HL-60 (cell line): Measurements from ENCODE around the gene PFDN4.

ENCODE experiments used
- DNase-seq, 2 experiments: peaks; one replicate each; pipeline ENCODE4 v3.0.0-alpha.2; 2010 to 2020; ENCODE audit warnings: low read depth in 1 of 2, low spot score in 1 of 2
- H3K27ac ChIP-seq: fragments of 250-450 bp; sonication (Bioruptor Pico); replicated peaks from 2 replicates; pipeline ENCODE4 v1.5.1; 2020; ENCODE audit warnings: mild to moderate bottlenecking, moderate library complexity
- H3K27me3 ChIP-seq: fragments of 250-450 bp; sonication (Bioruptor Pico); 2 replicates; pipeline ENCODE4 v1.5.1; 2021; ENCODE audit warnings: mild to moderate bottlenecking, moderate library complexity; ENCODE audit not compliant: insufficient read depth, poor library complexity, severe bottlenecking
- H3K4me3 ChIP-seq: replicated peaks from 2 replicates; pipeline ENCODE4 v1.5.1; 2011; ENCODE audit warnings: mild to moderate bottlenecking, control low read depth, low read length; ENCODE audit not compliant: insufficient read depth
- GABPA ChIP-seq: IDR thresholded peaks from 2 replicates; pipeline ENCODE4 v1.6.1; 2012; ENCODE audit warnings: low read depth
- POLR2AphosphoS5 ChIP-seq: IDR thresholded peaks from 2 replicates; pipeline ENCODE4 v1.6.1; 2012; ENCODE audit warnings: low read depth
- SPI1 ChIP-seq: IDR thresholded peaks from 2 replicates; pipeline ENCODE4 v1.6.1; 2012; ENCODE audit warnings: low read depth, mild to moderate bottlenecking, borderline replicate concordance
- TF ChIP-seq, protein P1 (sequence below): IDR thresholded peaks from 2 replicates; pipeline ENCODE4 v1.6.1; 2012; ENCODE audit warnings: low read depth; ENCODE audit not compliant: insufficient replicate concordance
- TF ChIP-seq, protein P2 (sequence below): IDR thresholded peaks from one replicate; pipeline ENCODE4 v1.5.1; 2011; ENCODE audit warnings: low read length, control low read depth, inconsistent platforms; ENCODE audit not compliant: insufficient read depth

PFDN4 gene

DNA sequence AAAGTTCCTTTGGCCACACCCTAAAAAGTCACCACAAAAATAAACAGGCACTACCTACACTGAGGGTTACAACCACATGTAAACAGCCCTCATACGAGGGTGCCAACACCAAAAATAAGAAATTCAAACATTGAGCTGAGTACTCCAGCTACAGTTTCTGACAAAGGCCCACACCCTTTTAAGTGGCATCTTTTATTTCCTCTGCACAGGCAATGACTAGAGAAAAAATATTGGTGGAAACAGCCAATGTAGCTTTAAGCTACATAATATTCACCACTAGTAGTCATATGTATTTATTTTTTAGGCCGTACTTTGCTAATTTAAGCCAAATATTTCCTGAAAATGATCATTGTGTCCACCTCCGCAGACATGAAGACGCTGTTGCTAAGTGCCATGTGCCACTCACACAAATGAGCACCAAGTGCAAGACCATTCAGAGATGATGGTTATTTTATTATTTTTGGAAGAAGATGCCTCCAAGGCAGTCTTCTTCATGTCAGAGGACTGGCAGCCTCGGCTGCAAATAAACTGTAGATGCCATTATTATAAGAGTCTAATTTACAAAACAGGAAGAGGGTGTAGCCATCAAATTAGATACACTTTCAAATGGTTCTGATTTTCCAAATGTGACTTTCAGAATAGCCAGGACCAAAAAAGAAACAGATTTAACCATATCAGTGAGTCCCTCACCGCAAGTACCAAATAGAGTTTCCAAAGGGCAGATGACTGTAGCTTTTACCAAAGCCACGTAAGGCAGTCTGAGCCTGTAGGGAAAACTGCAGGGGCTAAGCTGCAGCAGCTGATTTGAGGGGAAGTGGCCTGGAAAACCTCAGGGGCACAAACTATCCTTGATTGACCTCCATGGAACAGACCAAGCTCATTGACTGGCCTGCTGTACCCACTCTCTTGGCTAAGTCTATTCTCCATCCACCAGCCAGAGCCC is 47.6 kb upstream of the PFDN4 start:
- Histone ChIP-seq H3K27me3 (peaks cover 6% of the 10 kb centered on the region), H3K4me3 (no peak overlapping the region), H3K27ac (no peak overlapping the region)
- TF ChIP-seq, protein P1, sequence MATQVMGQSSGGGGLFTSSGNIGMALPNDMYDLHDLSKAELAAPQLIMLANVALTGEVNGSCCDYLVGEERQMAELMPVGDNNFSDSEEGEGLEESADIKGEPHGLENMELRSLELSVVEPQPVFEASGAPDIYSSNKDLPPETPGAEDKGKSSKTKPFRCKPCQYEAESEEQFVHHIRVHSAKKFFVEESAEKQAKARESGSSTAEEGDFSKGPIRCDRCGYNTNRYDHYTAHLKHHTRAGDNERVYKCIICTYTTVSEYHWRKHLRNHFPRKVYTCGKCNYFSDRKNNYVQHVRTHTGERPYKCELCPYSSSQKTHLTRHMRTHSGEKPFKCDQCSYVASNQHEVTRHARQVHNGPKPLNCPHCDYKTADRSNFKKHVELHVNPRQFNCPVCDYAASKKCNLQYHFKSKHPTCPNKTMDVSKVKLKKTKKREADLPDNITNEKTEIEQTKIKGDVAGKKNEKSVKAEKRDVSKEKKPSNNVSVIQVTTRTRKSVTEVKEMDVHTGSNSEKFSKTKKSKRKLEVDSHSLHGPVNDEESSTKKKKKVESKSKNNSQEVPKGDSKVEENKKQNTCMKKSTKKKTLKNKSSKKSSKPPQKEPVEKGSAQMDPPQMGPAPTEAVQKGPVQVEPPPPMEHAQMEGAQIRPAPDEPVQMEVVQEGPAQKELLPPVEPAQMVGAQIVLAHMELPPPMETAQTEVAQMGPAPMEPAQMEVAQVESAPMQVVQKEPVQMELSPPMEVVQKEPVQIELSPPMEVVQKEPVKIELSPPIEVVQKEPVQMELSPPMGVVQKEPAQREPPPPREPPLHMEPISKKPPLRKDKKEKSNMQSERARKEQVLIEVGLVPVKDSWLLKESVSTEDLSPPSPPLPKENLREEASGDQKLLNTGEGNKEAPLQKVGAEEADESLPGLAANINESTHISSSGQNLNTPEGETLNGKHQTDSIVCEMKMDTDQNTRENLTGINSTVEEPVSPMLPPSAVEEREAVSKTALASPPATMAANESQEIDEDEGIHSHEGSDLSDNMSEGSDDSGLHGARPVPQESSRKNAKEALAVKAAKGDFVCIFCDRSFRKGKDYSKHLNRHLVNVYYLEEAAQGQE, result no peak
- no peak for TF ChIP-seq GABPA
- TF ChIP-seq SPI1, result no peak
- TF ChIP-seq, protein P2, sequence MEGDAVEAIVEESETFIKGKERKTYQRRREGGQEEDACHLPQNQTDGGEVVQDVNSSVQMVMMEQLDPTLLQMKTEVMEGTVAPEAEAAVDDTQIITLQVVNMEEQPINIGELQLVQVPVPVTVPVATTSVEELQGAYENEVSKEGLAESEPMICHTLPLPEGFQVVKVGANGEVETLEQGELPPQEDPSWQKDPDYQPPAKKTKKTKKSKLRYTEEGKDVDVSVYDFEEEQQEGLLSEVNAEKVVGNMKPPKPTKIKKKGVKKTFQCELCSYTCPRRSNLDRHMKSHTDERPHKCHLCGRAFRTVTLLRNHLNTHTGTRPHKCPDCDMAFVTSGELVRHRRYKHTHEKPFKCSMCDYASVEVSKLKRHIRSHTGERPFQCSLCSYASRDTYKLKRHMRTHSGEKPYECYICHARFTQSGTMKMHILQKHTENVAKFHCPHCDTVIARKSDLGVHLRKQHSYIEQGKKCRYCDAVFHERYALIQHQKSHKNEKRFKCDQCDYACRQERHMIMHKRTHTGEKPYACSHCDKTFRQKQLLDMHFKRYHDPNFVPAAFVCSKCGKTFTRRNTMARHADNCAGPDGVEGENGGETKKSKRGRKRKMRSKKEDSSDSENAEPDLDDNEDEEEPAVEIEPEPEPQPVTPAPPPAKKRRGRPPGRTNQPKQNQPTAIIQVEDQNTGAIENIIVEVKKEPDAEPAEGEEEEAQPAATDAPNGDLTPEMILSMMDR, result no peak
- no peak for TF ChIP-seq POLR2AphosphoS5
- DNase-seq, result no peak

DNA sequence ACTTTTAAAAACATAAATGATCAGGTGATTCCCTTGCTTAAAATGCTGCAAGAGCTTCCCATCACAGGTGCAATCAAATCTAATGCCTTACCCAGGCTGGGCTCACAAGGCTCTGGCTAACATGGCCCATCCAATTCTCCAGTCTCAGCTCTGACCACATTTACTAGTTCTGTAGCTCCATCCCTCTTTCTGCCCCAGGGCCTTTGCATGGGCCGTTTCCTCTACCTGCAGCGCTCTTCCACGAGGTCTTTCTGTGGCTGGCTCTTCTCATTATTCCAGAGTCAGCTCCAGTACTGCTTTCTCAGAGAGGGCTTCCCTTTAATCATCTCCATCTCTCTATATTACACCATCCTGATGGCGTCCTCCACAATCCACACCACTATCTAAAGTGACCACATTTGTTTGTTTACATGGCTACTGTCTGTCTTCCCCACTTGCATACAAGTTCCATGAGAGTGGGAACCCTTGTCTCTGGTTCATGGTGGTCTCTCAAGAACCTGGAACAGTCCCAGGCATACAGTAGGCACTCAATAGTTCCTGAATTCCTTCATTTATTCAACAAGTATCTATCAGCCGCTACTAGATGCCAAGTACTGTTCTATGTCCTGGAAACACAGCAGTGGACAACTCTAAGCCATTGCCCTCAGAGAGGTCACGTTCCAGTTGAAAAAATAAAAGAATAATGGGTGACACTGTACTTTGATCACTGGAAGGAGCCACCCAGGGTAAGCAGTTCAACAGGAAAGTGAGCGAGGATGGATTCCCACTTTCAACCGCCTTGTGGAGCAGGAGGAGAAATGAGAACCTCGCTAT is 46.7 kb upstream of the PFDN4 start:
- H3K4me3 ChIP-seq, result no peak overlapping the region
- TF ChIP-seq GABPA (no peak), POLR2AphosphoS5 (no peak), SPI1 (no peak)
- TF ChIP-seq, protein P1, result no peak
- TF ChIP-seq, protein P2, result no peak
- no peak overlapping the region for H3K27ac ChIP-seq
- H3K27me3 ChIP-seq, result peaks cover 5% of the 10 kb centered on the region
- DNase-seq, result no peak

DNA sequence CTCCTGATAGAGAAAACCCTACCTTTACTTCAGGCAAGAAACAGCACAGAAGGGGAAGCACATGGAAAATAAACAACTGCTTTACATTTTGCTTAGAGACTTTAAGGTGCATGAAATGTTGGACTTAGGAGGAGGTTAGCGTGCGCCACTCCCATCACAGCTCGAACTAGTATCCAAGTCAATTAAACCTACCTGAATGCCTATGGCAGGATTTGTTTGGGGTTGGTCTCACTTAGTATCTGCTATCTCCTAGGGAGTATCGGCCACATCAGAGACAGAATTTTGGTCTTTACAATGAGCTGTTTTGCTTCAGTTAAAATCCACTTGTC is 46.1 kb upstream of the PFDN4 start:
- no peak for DNase-seq
- no peak overlapping the region for H3K4me3 ChIP-seq
- TF ChIP-seq, protein P2, result no peak
- no peak overlapping the region for H3K27ac ChIP-seq
- H3K27me3 ChIP-seq, result peaks cover 8% of the 10 kb centered on the region
